ENCODE data around the gene TIMM21.

- TF ChIP-seq EP300 (IDR thresholded peaks at IDR 0.05) (no peak), CTCF (IDR thresholded peaks at IDR 0.05) (no peak)
These were observed at the start of gene TIMM21, which contains the start of gene FBXO15 for GRCh38 chr18:74147779-74148542.

All from suprapubic skin (tissue), 3 donors.